Subcutaneous adipose tissue (tissue), 4 donors: ENCODE results near the gene JMJD8. TPM values are rescaled to one million over a fixed set of nuclear protein-coding genes. Genes with fewer than 3 reads are reported as not detected.

Experiments used
- total RNA-seq, 4 donors: library from RNA; depleted of rRNA; stranded (reverse); fragments of >200 nt; gene quantifications; one replicate each; pipeline ENCODE4 v1.1.0, GENCODE V29; 2016
- TF ChIP-seq, protein P1 (sequence below): fragments of 450-650 bp; IDR thresholded peaks from one replicate; pipeline ENCODE4 v1.5.1; 2016; ENCODE audit warnings: low read depth, mild to moderate bottlenecking, control low read depth, antibody characterized with exemption, moderate library complexity

JMJD8 gene
- total RNA-seq, 4 donors from 2014 or later, result 27.4 to 67.8 (median 49.3) TPM

DNA sequence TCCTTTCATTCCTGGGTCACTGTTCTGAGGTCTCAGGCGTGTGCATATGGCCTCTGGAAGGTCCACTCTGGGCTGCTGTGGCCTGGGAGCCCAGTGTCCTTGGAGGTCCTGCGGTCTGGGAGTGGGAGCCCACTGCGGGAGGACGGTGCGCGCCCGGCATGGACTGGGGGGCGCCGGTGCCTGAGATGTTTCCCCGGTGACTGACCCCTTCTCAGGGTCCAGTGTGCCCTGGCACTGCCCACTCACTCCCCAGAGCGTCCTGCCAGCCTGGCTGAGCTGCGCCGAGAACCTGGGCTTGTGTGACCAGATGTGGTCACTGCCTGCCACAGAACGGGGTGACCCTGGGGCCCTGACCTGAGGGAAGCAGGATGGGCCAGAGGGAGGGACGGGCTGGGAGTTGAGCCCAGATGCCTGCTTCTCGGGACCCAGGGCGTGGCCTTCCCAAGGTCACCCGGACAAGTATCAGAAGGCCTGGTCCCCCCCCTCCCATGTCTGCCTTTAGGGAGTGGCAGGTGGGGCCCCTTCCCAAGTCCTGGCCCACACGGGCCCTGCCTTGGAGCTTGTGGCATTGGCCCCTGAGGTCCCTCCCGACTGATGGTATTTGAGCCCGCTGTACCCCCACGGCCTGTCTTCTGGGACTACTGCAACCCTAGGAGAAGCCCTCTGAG, 9.8 kb downstream of the JMJD8 start:
- TF ChIP-seq, protein P1, sequence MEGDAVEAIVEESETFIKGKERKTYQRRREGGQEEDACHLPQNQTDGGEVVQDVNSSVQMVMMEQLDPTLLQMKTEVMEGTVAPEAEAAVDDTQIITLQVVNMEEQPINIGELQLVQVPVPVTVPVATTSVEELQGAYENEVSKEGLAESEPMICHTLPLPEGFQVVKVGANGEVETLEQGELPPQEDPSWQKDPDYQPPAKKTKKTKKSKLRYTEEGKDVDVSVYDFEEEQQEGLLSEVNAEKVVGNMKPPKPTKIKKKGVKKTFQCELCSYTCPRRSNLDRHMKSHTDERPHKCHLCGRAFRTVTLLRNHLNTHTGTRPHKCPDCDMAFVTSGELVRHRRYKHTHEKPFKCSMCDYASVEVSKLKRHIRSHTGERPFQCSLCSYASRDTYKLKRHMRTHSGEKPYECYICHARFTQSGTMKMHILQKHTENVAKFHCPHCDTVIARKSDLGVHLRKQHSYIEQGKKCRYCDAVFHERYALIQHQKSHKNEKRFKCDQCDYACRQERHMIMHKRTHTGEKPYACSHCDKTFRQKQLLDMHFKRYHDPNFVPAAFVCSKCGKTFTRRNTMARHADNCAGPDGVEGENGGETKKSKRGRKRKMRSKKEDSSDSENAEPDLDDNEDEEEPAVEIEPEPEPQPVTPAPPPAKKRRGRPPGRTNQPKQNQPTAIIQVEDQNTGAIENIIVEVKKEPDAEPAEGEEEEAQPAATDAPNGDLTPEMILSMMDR, result no peak

DNA sequence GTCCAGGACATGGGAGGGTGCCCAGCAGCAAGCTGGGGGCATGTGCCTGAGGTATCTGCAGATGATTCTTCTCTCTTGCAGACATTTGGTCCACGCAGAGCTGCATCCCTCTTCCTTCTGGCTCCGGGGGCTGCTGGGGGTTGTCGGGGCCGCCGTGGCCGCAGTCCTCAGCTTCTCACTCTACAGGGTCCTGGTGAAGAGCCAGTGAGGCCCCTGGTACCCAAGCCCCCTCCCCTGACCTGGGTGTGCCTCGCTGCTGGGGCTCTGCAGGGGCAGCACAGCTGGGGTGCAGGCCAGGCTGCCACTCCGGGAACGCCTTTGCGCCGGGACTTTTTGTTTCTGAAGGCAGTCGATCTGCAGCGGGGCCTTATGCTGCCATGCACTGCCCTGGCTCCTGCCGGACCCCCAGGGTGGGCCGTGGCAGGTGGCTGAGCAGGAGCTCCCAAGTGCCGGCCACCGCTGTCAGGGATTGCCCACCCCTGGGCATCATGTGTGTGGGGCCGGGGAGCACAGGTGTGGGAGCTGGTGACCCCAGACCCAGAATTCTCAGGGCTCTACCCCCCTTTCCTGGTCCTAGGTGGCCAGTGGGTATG, 10.6 kb downstream of the JMJD8 start:
- TF ChIP-seq, protein P1, result no peak

DNA sequence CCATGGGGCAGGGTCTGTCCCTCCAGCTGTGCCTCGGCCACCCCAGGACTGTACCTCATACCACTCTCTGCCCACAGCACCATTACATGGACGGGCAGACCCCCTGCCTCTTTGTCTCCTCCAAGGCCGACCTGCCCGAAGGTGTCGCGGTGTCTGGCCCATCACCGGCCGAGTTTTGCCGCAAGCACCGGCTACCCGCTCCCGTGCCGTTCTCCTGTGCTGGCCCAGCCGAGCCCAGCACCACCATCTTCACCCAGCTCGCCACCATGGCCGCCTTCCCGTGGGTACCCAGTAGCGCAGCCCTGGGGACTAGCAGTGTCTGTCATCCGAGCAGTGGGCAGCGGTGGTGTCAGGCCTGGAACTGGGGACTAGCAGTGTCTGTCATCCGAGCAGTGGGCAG, 11.3 kb downstream of the JMJD8 start:
- TF ChIP-seq, protein P1, result no peak

DNA sequence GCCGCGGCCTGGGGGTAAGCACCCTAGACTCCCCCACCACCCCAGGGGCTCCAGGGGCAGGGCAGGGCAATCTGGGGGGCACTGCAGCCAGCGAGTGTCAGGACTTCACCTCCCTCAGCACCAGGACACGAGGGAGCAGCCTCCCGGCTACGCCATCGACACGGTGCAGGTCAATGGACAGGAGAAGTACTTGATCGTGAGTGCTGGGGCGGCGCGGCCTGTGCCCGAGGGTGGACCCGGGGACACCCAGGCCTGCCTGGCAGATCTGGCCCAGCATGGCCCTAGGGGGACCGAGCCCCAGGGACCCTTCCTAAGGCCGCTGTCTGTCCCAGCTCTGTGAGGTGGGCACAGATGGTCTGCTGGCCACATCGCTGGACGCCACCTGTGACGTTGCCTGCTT, 11.8 kb downstream of the JMJD8 start:
- TF ChIP-seq, protein P1, result no peak

DNA sequence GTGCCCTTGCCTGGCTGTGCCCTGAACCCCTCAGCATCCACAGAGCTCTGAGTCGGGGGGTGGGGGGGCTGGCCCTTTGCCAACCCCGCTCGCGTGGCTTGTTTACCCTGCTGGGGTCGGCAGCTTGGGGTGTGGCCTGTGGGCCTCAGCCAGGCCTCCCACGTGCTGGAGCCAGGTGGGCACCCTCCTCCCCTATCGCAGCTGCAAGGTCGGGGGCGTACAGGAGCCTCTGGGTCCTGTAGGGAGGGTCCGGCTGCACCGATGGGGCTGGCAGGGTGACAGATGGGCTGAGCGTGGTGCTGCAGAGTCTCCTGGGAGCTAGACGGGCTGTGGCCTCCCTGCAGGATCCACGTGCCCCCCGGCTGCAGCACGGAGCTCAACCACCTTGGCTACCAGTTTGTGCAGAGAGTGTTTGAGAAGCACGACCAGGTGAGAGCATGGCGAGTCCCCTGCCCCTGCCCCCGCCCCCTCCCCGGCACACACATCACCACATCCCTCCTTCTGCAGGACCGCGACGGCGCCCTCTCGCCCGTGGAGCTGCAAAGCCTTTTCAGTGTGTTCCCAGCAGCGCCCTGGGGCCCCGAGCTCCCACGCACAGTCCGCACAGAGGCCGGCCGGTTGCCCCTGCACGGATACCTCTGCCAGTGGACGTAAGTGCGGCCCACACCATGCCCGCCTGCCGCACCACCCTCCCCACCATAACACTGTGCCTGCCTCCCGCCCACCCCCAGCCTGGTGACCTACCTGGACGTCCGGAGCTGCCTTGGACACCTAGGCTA, 12.6 kb downstream of the JMJD8 start:
- TF ChIP-seq, protein P1, result no peak

DNA sequence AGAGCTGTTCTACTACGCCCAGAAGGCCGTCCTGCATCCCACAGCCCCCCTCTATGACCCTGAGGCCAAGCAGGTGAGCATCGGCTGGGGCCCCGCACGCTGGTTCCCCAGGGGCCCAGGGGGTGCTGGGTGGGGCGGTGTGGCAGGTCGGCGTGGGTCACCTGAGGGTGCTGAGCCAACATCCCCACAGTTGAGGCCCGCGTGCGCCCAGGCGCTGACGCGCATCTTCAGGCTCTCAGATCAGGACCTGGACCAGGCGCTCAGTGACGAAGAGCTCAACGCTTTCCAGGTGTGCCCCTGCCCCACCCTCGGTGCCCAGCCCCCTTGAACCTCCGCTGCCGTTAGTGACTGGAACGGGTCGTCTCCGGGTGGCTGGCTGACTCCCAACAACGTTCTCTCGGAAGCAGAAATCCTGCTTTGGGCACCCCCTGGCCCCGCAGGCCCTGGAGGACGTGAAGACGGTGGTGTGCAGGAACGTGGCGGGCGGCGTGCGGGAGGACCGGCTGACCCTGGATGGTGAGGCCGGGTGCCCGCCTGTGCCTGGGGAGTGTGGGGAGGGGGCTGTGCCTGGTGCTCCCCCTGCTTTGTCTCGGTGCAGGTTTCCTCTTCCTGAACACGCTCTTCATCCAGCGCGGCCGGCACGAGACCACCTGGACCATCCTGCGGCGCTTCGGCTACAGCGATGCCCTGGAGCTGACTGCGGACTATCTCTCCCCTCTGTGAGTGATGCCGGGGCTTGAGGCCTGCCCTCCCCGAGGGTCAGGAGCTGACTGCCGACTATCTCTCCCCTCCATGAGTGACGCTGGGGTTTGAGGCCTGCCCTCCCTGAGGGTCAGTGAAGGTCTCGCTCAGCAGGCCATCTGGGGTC, 13.4 kb downstream of the JMJD8 start:
- TF ChIP-seq, protein P1, result no peak

DNA sequence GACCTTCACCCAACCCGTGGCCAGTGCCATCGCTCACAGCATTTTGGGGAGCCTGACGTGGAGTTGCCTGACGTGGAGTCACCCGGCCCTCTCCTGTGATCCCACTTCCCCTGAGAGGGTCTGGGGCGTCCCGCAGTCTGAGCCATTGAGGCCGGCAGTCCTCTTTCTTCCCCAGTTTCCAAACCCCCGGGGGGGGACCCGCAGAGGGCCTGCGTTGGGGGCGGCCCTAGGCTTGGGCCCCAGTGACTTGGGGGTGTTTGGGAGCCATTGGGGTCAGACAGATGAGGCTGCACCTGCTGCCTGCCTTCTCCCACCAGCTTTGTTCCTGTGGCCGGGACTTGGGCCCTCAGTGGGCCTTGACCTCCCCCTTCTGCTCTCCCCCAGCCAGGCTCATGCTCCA, 14.5 kb downstream of the JMJD8 start:
- TF ChIP-seq, protein P1, result no peak
